Body of pancreas (tissue), 4 donors: ENCODE measurements around the gene TSPAN32. TPM values are rescaled to one million over a fixed set of nuclear protein-coding genes. Genes with fewer than 3 reads are reported as not detected.

Experiments
- ATAC-seq: fragments of 150-250 bp; one replicate; pipeline ENCODE4 v1.9.1; 2016
- DNase-seq, 4 donors: peaks; one replicate each; pipeline ENCODE4 v3.0.0-alpha.2; 2019
- H3K27ac ChIP-seq, 4 donors: fragments of 200-600 bp; sonication (generic); 1 replicate in 3 of 4; 2 replicates in 1 of 4; pipeline versions ENCODE4 v1.5.1 to v1.6.1; 2016 to 2019; ENCODE audit warnings: mild to moderate bottlenecking in 1 of 4, mixed read lengths in 1 of 4, moderate library complexity in 1 of 4
- H3K27me3 ChIP-seq, 2 donors: fragments of 200-600 bp; sonication (generic); one replicate each; pipeline ENCODE4 v1.6.0; 2016; ENCODE audit warnings: mild to moderate bottlenecking in 1 of 2
- H3K36me3 ChIP-seq, 2 donors: fragments of 200-600 bp; sonication (generic); replicated peaks in 1 of 2; 2 replicates each; pipeline ENCODE4 v1.5.1; 2016; ENCODE audit warnings: low read depth in 2 of 2; ENCODE audit not compliant: insufficient read depth in 1 of 2
- H3K4me1 ChIP-seq: fragments of 200-600 bp; sonication (generic); one replicate; pipeline ENCODE4 v1.6.0; 2016
- H3K4me3 ChIP-seq, 2 donors: fragments of 200-600 bp; sonication (generic); 1 replicate in 1 of 2; 2 replicates in 1 of 2; pipeline ENCODE4 v1.5.1; 2016 to 2019
- H3K9me3 ChIP-seq, 3 donors: fragments of 200-600 bp; sonication (generic); 1 replicate in 2 of 3; 2 replicates in 1 of 3; pipeline ENCODE4 v1.5.1; 2016
- CTCF ChIP-seq, 7 experiments: fragments of 450-650 bp in 4 of 7; fragments of 200-600 bp in 3 of 7; sonication (generic) in 3 of 7; IDR thresholded peaks; one replicate each; pipeline ENCODE4 v1.5.1; 2016 to 2019; ENCODE audit warnings: antibody characterized with exemption in 7 of 7
- POLR2A ChIP-seq, 3 donors: fragments of 450-650 bp; IDR thresholded peaks; one replicate each; pipeline ENCODE4 v1.6.1; 2016; ENCODE audit warnings: antibody characterized with exemption in 3 of 3, mild to moderate bottlenecking in 2 of 3
- WGBS, 2 donors: methylation state at CpG; one replicate each; pipeline ENCODE4 v1.1.5; 2017; 5-methylcytosine and 5-hydroxymethylcytosine counted together
- intact Hi-C: fragments of 100-400 bp; cut with DNase I; formaldehyde crosslinking; loops from one replicate; pipeline ENCODE4 v1.15.1; 2023
- total RNA-seq, 2 donors: library from RNA; depleted of rRNA; stranded (reverse); fragments of >200 nt; gene quantifications; one replicate each; pipeline ENCODE4 v1.1.0, GENCODE V29; 2016

TSPAN32 gene
- total RNA-seq, 2 donors from 2014 or later: 5.9 TPM; not detected in 1

GRCh38 chr11:2312232-2313042 lies 10.6 kb downstream of the TSPAN32 start:
- TF ChIP-seq POLR2A (IDR thresholded peaks at IDR 0.05) (no peak), CTCF (IDR thresholded peaks at IDR 0.05) (no peak)
- Histone ChIP-seq H3K36me3 (no peaks in the 10 kb centered on the region), H3K4me1 (peaks cover 20% of the 10 kb centered on the region), H3K27ac (no peak overlapping the region), H3K4me3 (no peak overlapping the region), H3K9me3 (no peaks in the 10 kb centered on the region), H3K27me3 (no peaks in the 10 kb centered on the region)
- intact Hi-C loops: no loop called here
- DNase-seq (peak in 2 of 4 donors; percentile 10 to 11), ATAC-seq (no peak)
- WGBS, 2 donors: 79 to 86% methylated on average over 7 to 22 of the region's 22 CpGs

GRCh38 chr11:2313051-2313951 lies 11.5 kb downstream of the TSPAN32 start:
- TF ChIP-seq CTCF (IDR thresholded peaks at IDR 0.05) (no peak), POLR2A (IDR thresholded peaks at IDR 0.05) (no peak)
- no peaks in the 10 kb centered on the region for H3K36me3 ChIP-seq
- ATAC-seq (no peak), DNase-seq (peak in 2 of 4 donors; percentile 13)
- H3K4me1 ChIP-seq: peaks cover 20% of the 10 kb centered on the region
- intact Hi-C loops: no loop called here
- H3K27ac ChIP-seq: peak overlapping the region in 2 of 4 donors; percentile 33 to 78
- 87 to 92% methylated on average over 22 to 34 of the region's 34 CpGs for WGBS, 2 donors
- H3K4me3 ChIP-seq: no peak overlapping the region
- H3K27me3 ChIP-seq: no peaks in the 10 kb centered on the region
- H3K9me3 ChIP-seq: no peaks in the 10 kb centered on the region

GRCh38 chr11:2314136-2314524 lies 12.3 kb downstream of the TSPAN32 start:
- Histone ChIP-seq H3K36me3 (no peaks in the 10 kb centered on the region), H3K4me1 (peaks cover 20% of the 10 kb centered on the region), H3K27me3 (no peaks in the 10 kb centered on the region), H3K4me3 (no peak overlapping the region), H3K27ac (peak overlapping the region in 3 of 4 donors; percentile 68 to 78 (median 75)), H3K9me3 (no peaks in the 10 kb centered on the region)
- intact Hi-C loops: no loop called here
- ATAC-seq (no peak), DNase-seq (peak in 2 of 4 donors; percentile 2 to 8)
- WGBS, 2 donors: 84 to 90% methylated on average over 6 to 7 of the region's 7 CpGs
- TF ChIP-seq CTCF (IDR thresholded peaks at IDR 0.05): no peak
- TF ChIP-seq POLR2A (IDR thresholded peaks at IDR 0.05): no peak

- Histone ChIP-seq H3K9me3 (no peaks in the 10 kb centered on the region), H3K4me3 (no peak overlapping the region), H3K4me1 (peaks cover 20% of the 10 kb centered on the region), H3K27ac (peak overlapping the region; percentile 63 to 78 (median 72)), H3K36me3 (no peaks in the 10 kb centered on the region), H3K27me3 (no peaks in the 10 kb centered on the region)
- DNase-seq (peak; percentile 80 to 89 (median 87)), ATAC-seq (peak; percentile 84)
- WGBS, 2 donors: 33 to 46% methylated on average over 9 to 15 of the region's 16 CpGs
- TF ChIP-seq CTCF (IDR thresholded peaks at IDR 0.05): no peak
- TF ChIP-seq POLR2A (IDR thresholded peaks at IDR 0.05): peak in 1 of 3 donors; percentile 47
- intact Hi-C loops: no loop called here
Measured at GRCh38 chr11:2314525-2315394, 12.9 kb downstream of the TSPAN32 start.
